BJ (cell line): ENCODE data around the gene AGAP1. TPM values are rescaled to one million over a fixed set of nuclear protein-coding genes. Genes with fewer than 3 reads are reported as not detected.

Experiments used
- CTCF ChIA-PET: fragments of 350-600 bp; formaldehyde crosslinking; extraction: SDS; loops from one replicate; lab custom pipeline; 2021; ENCODE audit warnings: antibody characterized with exemption, inconsistent platforms; lab: Yijun Ruan, JAX
- POLR2A ChIA-PET: fragments of 300-600 bp; sonication (Branson Sonifier 250); formaldehyde crosslinking; extraction: SDS; loops from one replicate; lab custom pipeline; 2021; ENCODE audit warnings: antibody characterized with exemption; lab: Charles Lee
- DNase-seq: peaks from one replicate; pipeline ENCODE4 v3.0.0-alpha.2; 2011; ENCODE audit warnings: low read depth
- H3K27me3 ChIP-seq: 2 replicates; pipeline ENCODE4 v1.6.0; 2011; ENCODE audit warnings: low read length; ENCODE audit not compliant: control insufficient read depth, insufficient read depth
- H3K36me3 ChIP-seq: 2 replicates; pipeline ENCODE4 v1.5.1; 2011; ENCODE audit warnings: low read length; ENCODE audit not compliant: control insufficient read depth, insufficient read depth
- H3K4me3 ChIP-seq: 2 replicates; pipeline ENCODE4 v1.5.1; 2011; ENCODE audit warnings: low read depth, mild to moderate bottlenecking, control low read depth, low read length
- polyA plus RNA-seq: library from polyadenylated mRNA; depleted of rRNA; stranded (reverse); fragments of >200 nt; gene quantifications from 2 replicates; pipeline ENCODE4 v1.2.3, GENCODE V29; 2011
- TF ChIP-seq, protein P1 (sequence below): IDR thresholded peaks from 2 replicates; pipeline ENCODE4 v1.5.1; 2011; ENCODE audit warnings: low read depth, mild to moderate bottlenecking, control low read depth, inconsistent platforms, low read length, moderate library complexity; ENCODE audit not compliant: insufficient read depth

The AGAP1 gene
- polyA plus RNA-seq, 1 experiment = 14.9 TPM

DNA sequence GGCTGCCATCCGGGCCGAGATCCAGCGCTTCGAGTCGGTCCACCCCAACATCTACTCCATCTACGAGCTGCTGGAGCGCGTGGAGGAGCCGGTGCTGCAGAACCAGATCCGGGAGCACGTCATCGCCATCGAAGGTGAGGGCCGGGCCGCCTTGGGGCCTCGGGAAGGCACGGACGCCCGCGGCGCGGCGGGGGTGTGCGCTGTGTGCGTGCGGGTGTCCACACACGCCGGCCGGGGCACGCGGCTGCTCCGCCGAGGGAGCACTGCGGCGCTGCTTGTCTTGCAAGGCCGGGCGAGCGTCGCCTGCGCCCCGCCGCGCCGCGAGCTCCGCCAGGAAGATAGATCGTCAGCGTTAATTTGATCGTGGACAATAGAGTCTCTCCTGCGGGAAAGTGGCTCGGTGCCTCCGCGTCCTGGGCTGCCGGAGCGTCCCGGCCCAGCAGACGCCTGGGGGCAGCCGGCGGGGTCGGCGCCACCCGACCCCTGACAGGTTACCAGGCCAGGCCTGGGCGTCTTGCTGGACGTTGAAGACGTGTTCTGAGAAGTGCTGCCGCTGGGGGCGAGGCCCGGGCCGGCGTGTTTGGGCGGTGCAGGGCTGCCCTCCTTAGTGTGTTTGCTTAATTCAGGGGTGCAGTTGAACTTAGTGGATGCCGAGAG is 1.0 kb downstream of the AGAP1 start:
- ChIA-PET CTCF (interaction anchor here (1.0 to 1.5 kb wide), 2 partner anchors 204 to 251 kb away, joined by 3 to 4 read pairs; no protein-coding TSS in a partner anchor), POLR2A (no interaction called here)
- Histone ChIP-seq H3K36me3 (no peaks in the 10 kb centered on the region; the same call in 1 of the 2 replicates), H3K27me3 (no peaks in the 10 kb centered on the region), H3K4me3 (peak overlapping the region; percentile 68)
- DNase-seq = no peak
- TF ChIP-seq, protein P1, sequence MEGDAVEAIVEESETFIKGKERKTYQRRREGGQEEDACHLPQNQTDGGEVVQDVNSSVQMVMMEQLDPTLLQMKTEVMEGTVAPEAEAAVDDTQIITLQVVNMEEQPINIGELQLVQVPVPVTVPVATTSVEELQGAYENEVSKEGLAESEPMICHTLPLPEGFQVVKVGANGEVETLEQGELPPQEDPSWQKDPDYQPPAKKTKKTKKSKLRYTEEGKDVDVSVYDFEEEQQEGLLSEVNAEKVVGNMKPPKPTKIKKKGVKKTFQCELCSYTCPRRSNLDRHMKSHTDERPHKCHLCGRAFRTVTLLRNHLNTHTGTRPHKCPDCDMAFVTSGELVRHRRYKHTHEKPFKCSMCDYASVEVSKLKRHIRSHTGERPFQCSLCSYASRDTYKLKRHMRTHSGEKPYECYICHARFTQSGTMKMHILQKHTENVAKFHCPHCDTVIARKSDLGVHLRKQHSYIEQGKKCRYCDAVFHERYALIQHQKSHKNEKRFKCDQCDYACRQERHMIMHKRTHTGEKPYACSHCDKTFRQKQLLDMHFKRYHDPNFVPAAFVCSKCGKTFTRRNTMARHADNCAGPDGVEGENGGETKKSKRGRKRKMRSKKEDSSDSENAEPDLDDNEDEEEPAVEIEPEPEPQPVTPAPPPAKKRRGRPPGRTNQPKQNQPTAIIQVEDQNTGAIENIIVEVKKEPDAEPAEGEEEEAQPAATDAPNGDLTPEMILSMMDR = no peak

DNA sequence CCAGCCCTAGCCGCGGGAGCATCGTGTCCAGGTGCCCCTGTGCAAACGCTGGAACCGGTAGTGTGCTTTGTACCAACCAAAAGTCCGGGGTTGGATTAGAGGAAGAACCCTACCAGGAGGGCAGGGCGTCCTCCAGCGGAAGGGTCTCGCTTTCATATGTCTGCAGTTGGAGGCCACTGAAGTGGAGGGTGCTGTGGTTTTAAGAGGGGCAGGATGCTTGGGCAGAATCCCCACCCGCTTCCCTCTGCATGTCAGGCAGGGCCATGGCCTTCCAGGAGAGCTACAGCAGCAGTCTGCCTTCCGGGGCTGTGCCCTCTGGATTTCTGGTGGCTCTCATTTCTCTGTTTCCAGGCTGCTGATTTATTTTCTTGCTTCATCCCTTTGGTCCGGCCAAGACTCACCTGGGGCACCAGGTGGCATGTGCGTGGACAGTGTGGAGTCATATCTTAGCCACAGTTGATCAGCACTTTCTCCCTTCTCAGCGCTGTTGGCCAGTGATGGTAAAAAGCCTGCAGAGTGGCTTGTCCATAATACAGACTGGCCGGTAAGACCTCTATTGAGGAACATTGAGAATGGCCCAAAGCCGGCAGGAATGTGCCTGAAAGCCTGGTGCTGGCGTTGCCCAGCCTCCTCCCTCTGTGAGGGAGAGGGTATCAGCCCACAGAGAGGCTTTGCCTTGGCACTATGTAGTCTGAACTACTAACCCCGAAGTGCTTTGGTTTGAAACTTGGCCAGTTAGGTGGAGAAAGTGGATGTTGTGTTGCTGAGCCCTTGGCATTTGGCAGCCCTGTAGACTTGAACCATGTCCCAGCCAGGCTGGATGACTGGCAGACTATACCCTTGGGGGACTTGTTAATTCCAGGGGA is 1.8 kb downstream of the AGAP1 start:
- DNase-seq = no peak
- ChIA-PET POLR2A (no interaction called here), CTCF (interaction anchor here (0.7 to 1.7 kb wide), 6 partner anchors 58 to 250 kb away, joined by 3 to 5 read pairs (median 3); no protein-coding TSS in a partner anchor)
- TF ChIP-seq, protein P1 = no peak
- H3K36me3 ChIP-seq = no peaks in the 10 kb centered on the region; the same call in 1 of the 2 replicates
- peak overlapping the region; percentile 68 for H3K4me3 ChIP-seq
- H3K27me3 ChIP-seq = no peaks in the 10 kb centered on the region

DNA sequence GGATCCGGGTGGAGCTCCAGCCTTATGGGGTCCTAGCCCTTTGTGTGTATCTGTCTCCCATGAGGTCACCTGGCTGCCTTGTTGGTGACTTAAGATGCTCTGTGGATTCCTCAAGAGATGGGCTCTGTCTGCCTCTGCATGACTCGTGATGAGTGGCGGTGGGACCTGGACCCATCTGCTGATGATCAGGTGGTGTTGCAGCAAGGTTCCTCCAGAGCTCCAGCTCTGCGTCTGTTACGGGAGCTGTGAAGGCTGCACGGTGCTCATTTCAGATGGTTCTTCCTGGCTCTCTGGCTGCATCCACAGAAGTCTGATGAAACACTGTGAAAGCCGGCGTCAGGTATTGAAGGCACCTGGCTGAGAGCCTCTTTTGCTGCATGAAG is 2.4 kb downstream of the AGAP1 start:
- DNase-seq = no peak
- TF ChIP-seq, protein P1 = no peak
- CTCF ChIA-PET = interaction anchor here (0.7 to 1.7 kb wide), 5 partner anchors 10 to 235 kb away, joined by 3 to 5 read pairs (median 3); no protein-coding TSS in a partner anchor

DNA sequence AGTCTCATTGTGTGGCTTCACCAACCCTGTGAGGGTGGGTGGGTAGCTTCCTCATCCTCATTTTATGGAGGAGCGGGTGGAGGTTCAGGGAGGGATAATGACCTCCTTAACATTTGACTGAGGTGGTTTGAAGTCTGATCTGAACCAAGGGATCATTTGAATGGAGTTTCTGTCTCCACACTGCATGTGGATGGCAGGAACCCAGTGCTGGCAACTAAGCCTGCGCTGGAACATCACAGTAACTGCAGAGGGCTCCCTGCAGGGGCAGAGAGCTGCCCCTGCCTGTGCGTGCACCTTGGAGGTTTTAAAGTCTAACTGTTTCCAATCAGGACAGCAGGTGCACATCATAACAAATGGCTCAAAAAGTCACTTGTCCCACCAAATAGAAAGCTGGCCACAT is 3.3 kb downstream of the AGAP1 start:
- ChIA-PET POLR2A (no interaction called here), CTCF (interaction anchor here (0.9 to 1.7 kb wide), 3 partner anchors 9 to 99 kb away, joined by 3 to 5 read pairs (median 3); no protein-coding TSS in a partner anchor)
- DNase-seq = no peak
- TF ChIP-seq, protein P1 = no peak
- Histone ChIP-seq H3K4me3 (no peak overlapping the region), H3K27me3 (no peaks in the 10 kb centered on the region), H3K36me3 (no peaks in the 10 kb centered on the region; the same call in 1 of the 2 replicates)

More for the DNA sequence above, 2.4 kb downstream of the AGAP1 start:
- no peak overlapping the region for H3K4me3 ChIP-seq
- POLR2A ChIA-PET = no interaction called here
- no peaks in the 10 kb centered on the region; the same call in 1 of the 2 replicates for H3K36me3 ChIP-seq
- H3K27me3 ChIP-seq = no peaks in the 10 kb centered on the region

DNA sequence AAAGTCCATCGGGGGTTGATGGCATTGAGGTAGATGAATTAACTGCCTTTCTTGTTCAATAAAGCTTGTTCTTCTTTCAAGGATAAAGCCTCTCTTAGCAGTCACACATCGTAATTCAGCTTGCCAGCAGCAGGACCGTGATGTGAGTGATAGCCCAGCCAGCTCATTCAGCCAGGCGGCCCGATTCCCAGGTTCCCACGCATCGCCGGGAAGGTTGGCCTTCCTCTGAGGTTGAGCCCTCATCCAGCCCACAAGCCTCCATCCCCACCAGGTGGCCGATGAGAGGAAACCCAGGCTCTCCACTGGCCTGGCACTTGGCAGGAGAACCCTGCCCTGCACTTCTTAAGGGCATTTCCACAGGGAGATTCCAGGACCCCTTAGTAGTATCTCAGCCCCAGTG is 4.7 kb downstream of the AGAP1 start:
- ChIA-PET POLR2A (no interaction called here), CTCF (no interaction called here)
- Histone ChIP-seq H3K36me3 (no peaks in the 10 kb centered on the region; the same call in 1 of the 2 replicates), H3K27me3 (no peaks in the 10 kb centered on the region), H3K4me3 (no peak overlapping the region)
- DNase-seq = no peak
- TF ChIP-seq, protein P1 = no peak
